ENCODE data around the gene KPRP. TPM values are rescaled to one million over a fixed set of nuclear protein-coding genes. Genes with fewer than 3 reads are reported as not detected.
A peak's percentile ranks its signal among the peaks of the same experiment; 100 is the strongest.

Gene KPRP
- total RNA-seq, 1 donor = not detected

- Histone ChIP-seq H2AFZ (ENCODE audit: low read length) (no peak overlapping the region), H3K4me2 (ENCODE audit: insufficient read depth, low read length) (no peak overlapping the region), H3K9me3 (ENCODE audit: low read depth, low read length) (no peaks in the 10 kb centered on the region), H3K79me2 (ENCODE audit: insufficient read depth, low read length) (no peaks in the 10 kb centered on the region), H3K36me3 (ENCODE audit: insufficient read depth, low read length) (no peaks in the 10 kb centered on the region), H3K4me3 (ENCODE audit: insufficient read depth, low read length) (no peak overlapping the region), H3K27me3 (ENCODE audit: insufficient read depth, low read length) (no peaks in the 10 kb centered on the region), H3K4me1 (ENCODE audit: insufficient read depth, low read length) (no peaks in the 10 kb centered on the region), H3K27ac (ENCODE audit: low read depth, low read length) (no peak overlapping the region), H4K20me1 (ENCODE audit: insufficient read depth, low read length) (no peaks in the 10 kb centered on the region)
- DNase-seq (ENCODE audit: insufficient read length, low spot score, missing footprints) = no peak
- peak; percentile 43 for TF ChIP-seq CTCF (IDR thresholded peaks at IDR 0.05; ENCODE audit: extremely low read depth, low read depth, low read length)
Measured at GRCh38 chr1:152777510-152778137, 19.8 kb downstream of the KPRP start.

- H3K79me2 ChIP-seq (ENCODE audit: insufficient read depth, low read length) = no peaks in the 10 kb centered on the region
- no peak overlapping the region for H2AFZ ChIP-seq (ENCODE audit: low read length)
- no peaks in the 10 kb centered on the region for H3K36me3 ChIP-seq (ENCODE audit: insufficient read depth, low read length)
- H3K9me3 ChIP-seq (ENCODE audit: low read depth, low read length) = no peaks in the 10 kb centered on the region
- no peak for TF ChIP-seq CTCF (IDR thresholded peaks at IDR 0.05; ENCODE audit: extremely low read depth, low read depth, low read length)
- H3K4me3 ChIP-seq (ENCODE audit: insufficient read depth, low read length) = no peak overlapping the region
- H3K27ac ChIP-seq (ENCODE audit: low read depth, low read length) = no peak overlapping the region
- H3K4me1 ChIP-seq (ENCODE audit: insufficient read depth, low read length) = no peaks in the 10 kb centered on the region
- no peaks in the 10 kb centered on the region for H4K20me1 ChIP-seq (ENCODE audit: insufficient read depth, low read length)
- no peak overlapping the region for H3K4me2 ChIP-seq (ENCODE audit: insufficient read depth, low read length)
- no peak for DNase-seq (ENCODE audit: insufficient read length, low spot score, missing footprints)
- no peaks in the 10 kb centered on the region for H3K27me3 ChIP-seq (ENCODE audit: insufficient read depth, low read length)
Measured at GRCh38 chr1:152783095-152783494, 25.3 kb downstream of the KPRP start.

GRCh38 chr1:152786077-152786476 lies 28.3 kb downstream of the KPRP start, which contains the start of gene LCE1E:
LCE1E (plus strand) TSS chr1:152786257; CDS start chr1:152787300, 1,043 bp downstream.
- no peak for DNase-seq (ENCODE audit: insufficient read length, low spot score, missing footprints)
- TF ChIP-seq CTCF (IDR thresholded peaks at IDR 0.05; ENCODE audit: extremely low read depth, low read depth, low read length) = no peak
- H2AFZ ChIP-seq (ENCODE audit: low read length) = no peak within 1 kb of the TSS

GRCh38 chr1:152795686-152796085 lies 37.9 kb downstream of the KPRP start:
- no peak for TF ChIP-seq CTCF (IDR thresholded peaks at IDR 0.05; ENCODE audit: extremely low read depth, low read depth, low read length)
- no peak overlapping the region for H2AFZ ChIP-seq (ENCODE audit: low read length)
- no peak overlapping the region for H3K4me3 ChIP-seq (ENCODE audit: insufficient read depth, low read length)
- H3K4me1 ChIP-seq (ENCODE audit: insufficient read depth, low read length) = no peaks in the 10 kb centered on the region
- no peaks in the 10 kb centered on the region for H4K20me1 ChIP-seq (ENCODE audit: insufficient read depth, low read length)
- H3K9me3 ChIP-seq (ENCODE audit: low read depth, low read length) = no peaks in the 10 kb centered on the region
- H3K36me3 ChIP-seq (ENCODE audit: insufficient read depth, low read length) = no peaks in the 10 kb centered on the region
- no peaks in the 10 kb centered on the region for H3K79me2 ChIP-seq (ENCODE audit: insufficient read depth, low read length)
- DNase-seq (ENCODE audit: insufficient read length, low spot score, missing footprints) = no peak
- H3K27me3 ChIP-seq (ENCODE audit: insufficient read depth, low read length) = no peaks in the 10 kb centered on the region
- no peak overlapping the region for H3K4me2 ChIP-seq (ENCODE audit: insufficient read depth, low read length)
- H3K27ac ChIP-seq (ENCODE audit: low read depth, low read length) = no peak overlapping the region

More at GRCh38 chr1:152786077-152786476, 28.3 kb downstream of the KPRP start, which contains the start of gene LCE1E:
- Histone ChIP-seq H3K4me2 (ENCODE audit: insufficient read depth, low read length) (no peak within 1 kb of the TSS), H4K20me1 (ENCODE audit: insufficient read depth, low read length) (no peaks in the 10 kb centered on the region), H3K79me2 (ENCODE audit: insufficient read depth, low read length) (no peaks in the 10 kb centered on the region), H3K9me3 (ENCODE audit: low read depth, low read length) (no peaks in the 10 kb centered on the region), H3K4me1 (ENCODE audit: insufficient read depth, low read length) (no peaks in the 10 kb centered on the region), H3K27me3 (ENCODE audit: insufficient read depth, low read length) (no peaks in the 10 kb centered on the region), H3K27ac (ENCODE audit: low read depth, low read length) (no peak within 1 kb of the TSS), H3K4me3 (ENCODE audit: insufficient read depth, low read length) (no peak within 1 kb of the TSS), H3K36me3 (ENCODE audit: insufficient read depth, low read length) (no peaks in the 10 kb centered on the region)

Data from osteoblast (primary cell).